IMR-90 (cell line): Measurements from ENCODE around the gene NFASC. TPM values are rescaled to one million over a fixed set of nuclear protein-coding genes. Genes with fewer than 3 reads are reported as not detected.

Experiments
- ATAC-seq: fragments of 200-7000 bp; cut with Tn5 transposase; 2 replicates; pipeline ENCODE4 v1.9.1; 2020; ENCODE audit warnings: low read depth, mild to moderate bottlenecking, moderate library complexity
- BruUV-seq: library from RNA; stranded (reverse); fragments of 400-500 nt; replicated peaks from 2 replicates; lab custom pipeline; 2021; lab: Mats Ljungman, UMichigan
- CTCF ChIA-PET: fragments of 300-600 bp; formaldehyde crosslinking; extraction: SDS; loops from one replicate; lab custom pipeline; 2021; ENCODE audit warnings: antibody characterized with exemption; lab: Yijun Ruan, JAX
- POLR2A ChIA-PET: fragments of 300-600 bp; sonication (Branson Sonifier 250); formaldehyde crosslinking; loops from one replicate; lab custom pipeline; 2022; ENCODE audit warnings: antibody characterized with exemption; ENCODE audit not compliant: unreplicated experiment; lab: Charles Lee
- DNase-seq: peaks from one replicate; pipeline ENCODE4 v3.0.0; 2013
- H2AFZ ChIP-seq: replicated peaks from 2 replicates; pipeline ENCODE3; 2013; ENCODE audit warnings: low read length, mild to moderate bottlenecking; ENCODE audit not compliant: poor library complexity
- H2AK5ac ChIP-seq: 2 replicates; pipeline ENCODE4 v1.6.1; 2013; ENCODE audit warnings: low read depth, low read length, inconsistent platforms
- H2AK9ac ChIP-seq: replicated peaks from 2 replicates; pipeline ENCODE3; 2013; ENCODE audit warnings: mild to moderate bottlenecking, low read depth, low read length, moderate library complexity; ENCODE audit not compliant: poor library complexity
- H2BK120ac ChIP-seq: 2 replicates; pipeline ENCODE4 v1.6.1; 2013; ENCODE audit warnings: low read depth, low read length, inconsistent platforms
- H2BK15ac ChIP-seq: 3 replicates; pipeline ENCODE4 v1.6.1; 2013; ENCODE audit warnings: low read depth, low read length, inconsistent platforms
- H2BK20ac ChIP-seq: 2 replicates; pipeline ENCODE4 v1.6.1; 2013; ENCODE audit warnings: low read depth, mild to moderate bottlenecking, inconsistent platforms, low read length, moderate library complexity
- H2BK5ac ChIP-seq: 2 replicates; pipeline ENCODE4 v1.6.1; 2013; ENCODE audit warnings: mild to moderate bottlenecking, low read depth, low read length, inconsistent platforms; ENCODE audit not compliant: poor library complexity, severe bottlenecking
- H3K14ac ChIP-seq: replicated peaks from 2 replicates; pipeline ENCODE4 v1.6.1; 2013; ENCODE audit warnings: low read depth, low read length, inconsistent platforms
- H3K18ac ChIP-seq: 2 replicates; pipeline ENCODE4 v1.6.1; 2013; ENCODE audit warnings: low read depth, low read length, control low read depth
- H3K23ac ChIP-seq: 2 replicates; pipeline ENCODE4 v1.6.1; 2013; ENCODE audit warnings: low read depth, low read length, inconsistent platforms
- H3K27ac ChIP-seq: 2 replicates; pipeline ENCODE4 v1.5.1; 2013; ENCODE audit warnings: mild to moderate bottlenecking, control low read depth, low read length; ENCODE audit not compliant: insufficient read depth
- H3K27me3 ChIP-seq: 2 replicates; pipeline ENCODE4 v1.6.1; 2013; ENCODE audit warnings: low read length; ENCODE audit not compliant: control insufficient read depth, insufficient read depth
- H3K36me3 ChIP-seq: 2 replicates; pipeline ENCODE4 v1.6.1; 2013; ENCODE audit warnings: low read length, mixed read lengths; ENCODE audit not compliant: control insufficient read depth, insufficient read depth
- H3K4ac ChIP-seq: 2 replicates; pipeline ENCODE4 v1.6.1; 2013; ENCODE audit warnings: low read depth, low read length, inconsistent platforms
- H3K4me1 ChIP-seq: 2 replicates; pipeline ENCODE4 v1.6.1; 2013; ENCODE audit warnings: low read length, mixed read lengths; ENCODE audit not compliant: control insufficient read depth, insufficient read depth
- H3K4me2 ChIP-seq: 2 replicates; pipeline ENCODE4 v1.6.1; 2013; ENCODE audit warnings: low read depth, mild to moderate bottlenecking, control low read depth, low read length, moderate library complexity
- H3K4me3 ChIP-seq: 2 replicates; pipeline ENCODE4 v1.5.1; 2013; ENCODE audit warnings: low read depth, mild to moderate bottlenecking, control low read depth, low read length, moderate library complexity; ENCODE audit not compliant: insufficient read depth
- H3K56ac ChIP-seq: 2 replicates; pipeline ENCODE4 v1.6.1; 2013; ENCODE audit warnings: low read length, inconsistent platforms; ENCODE audit not compliant: insufficient read depth; ENCODE audit errors: extremely low read depth
- H3K79me1 ChIP-seq, 2 experiments: 2 replicates each; pipeline ENCODE4 v1.6.1; 2013; ENCODE audit warnings: low read length in 2 of 2, inconsistent platforms in 1 of 2, low read depth in 1 of 2
- H3K9ac ChIP-seq: 2 replicates; pipeline ENCODE4 v1.6.1; 2013; ENCODE audit warnings: low read depth, low read length, control low read depth
- H3K9me1 ChIP-seq: 2 replicates; pipeline ENCODE4 v1.6.1; 2013; ENCODE audit warnings: low read length, inconsistent platforms; ENCODE audit not compliant: insufficient read depth
- H3K9me3 ChIP-seq: 2 replicates; pipeline ENCODE4 v1.6.1; 2013; ENCODE audit warnings: low read length; ENCODE audit not compliant: control insufficient read depth, insufficient read depth
- H4K20me1 ChIP-seq: 2 replicates; pipeline ENCODE4 v1.6.1; 2013; ENCODE audit warnings: low read length, inconsistent platforms; ENCODE audit not compliant: insufficient read depth
- H4K5ac ChIP-seq: 2 replicates; pipeline ENCODE4 v1.6.1; 2013; ENCODE audit warnings: mild to moderate bottlenecking, low read depth, low read length, control low read depth
- H4K8ac ChIP-seq, 2 experiments: 2 replicates each; pipeline ENCODE4 v1.6.1; 2013; ENCODE audit warnings: low read depth in 2 of 2, low read length in 2 of 2, control low read depth in 1 of 2, inconsistent platforms in 1 of 2
- H4K91ac ChIP-seq: 2 replicates; pipeline ENCODE4 v1.6.1; 2013; ENCODE audit warnings: low read depth, low read length, inconsistent platforms; ENCODE audit not compliant: insufficient read depth
- BHLHE40 ChIP-seq: fragments of 150-350 bp; IDR thresholded peaks from 2 replicates; pipeline ENCODE4 v1.6.1; 2016; ENCODE audit warnings: mild to moderate bottlenecking, low read depth, low read length
- CEBPB ChIP-seq: IDR thresholded peaks from 2 replicates; pipeline ENCODE4 v1.6.1; 2012; ENCODE audit warnings: low read depth, low read length, improper control_type of control experiment
- CHD1 ChIP-seq: IDR thresholded peaks from 2 replicates; pipeline ENCODE4 v1.6.1; 2012; ENCODE audit warnings: low read depth, low read length, improper control_type of control experiment
- CTCF ChIP-seq: conservative IDR thresholded peaks from 2 replicates; pipeline ENCODE4 v1.5.1; 2012; ENCODE audit warnings: mild to moderate bottlenecking, low read depth, low read length, improper control_type of control experiment
- FOS ChIP-seq: fragments of 150-350 bp; IDR thresholded peaks from 2 replicates; pipeline ENCODE4 v1.6.1; 2016; ENCODE audit warnings: low read depth, low read length
- MAFK ChIP-seq: IDR thresholded peaks from 2 replicates; pipeline ENCODE4 v1.6.1; 2012; ENCODE audit warnings: low read depth, low read length, improper control_type of control experiment
- MAZ ChIP-seq: IDR thresholded peaks from 2 replicates; pipeline ENCODE4 v1.6.1; 2012; ENCODE audit warnings: low read depth, mild to moderate bottlenecking, low read length, improper control_type of control experiment, moderate library complexity, borderline replicate concordance
- MXI1 ChIP-seq: IDR thresholded peaks from 2 replicates; pipeline ENCODE4 v1.6.1; 2012; ENCODE audit warnings: low read depth, mild to moderate bottlenecking, low read length, moderate library complexity, borderline replicate concordance
- NFE2L2 ChIP-seq: fragments of 150-350 bp; IDR thresholded peaks from 2 replicates; pipeline ENCODE4 v1.6.1; 2016; ENCODE audit warnings: low read depth, mild to moderate bottlenecking, low read length
- POLR2A ChIP-seq: IDR thresholded peaks from 2 replicates; pipeline ENCODE4 v1.6.1; 2012; ENCODE audit warnings: mild to moderate bottlenecking, low read depth, low read length
- RAD21 ChIP-seq: IDR thresholded peaks from 2 replicates; pipeline ENCODE4 v1.6.1; 2012; ENCODE audit warnings: low read length, improper control_type of control experiment
- RFX5 ChIP-seq: IDR thresholded peaks from 2 replicates; pipeline ENCODE4 v1.8.0; 2012; ENCODE audit warnings: low read depth, mild to moderate bottlenecking, low read length, moderate library complexity
- SMC3 ChIP-seq: fragments of 150-350 bp; IDR thresholded peaks from 2 replicates; pipeline ENCODE4 v1.6.1; 2016; ENCODE audit warnings: low read depth, mild to moderate bottlenecking, antibody characterized with exemption, low read length, moderate library complexity
- WGBS, 2 experiments: methylation state at CpG; one replicate each; pipeline versions ENCODE4 v1.1.5 to v1.1.7; 2013; ENCODE audit warnings: missing lambda C conversion rate in 2 of 2; ENCODE audit not compliant: insufficient read length in 1 of 2; ENCODE audit errors: extremely low coverage in 2 of 2; 5-methylcytosine and 5-hydroxymethylcytosine counted together
- dilution Hi-C: fragments of 300-500 bp; cut with HindIII; formaldehyde crosslinking; loops from one replicate; pipeline ENCODE4 v1.14.3; 2018; ENCODE audit warnings: low sequenced_read_pairs; ENCODE audit not compliant: unreplicated experiment
- in situ Hi-C: fragments of 300-500 bp; cut with MboI; formaldehyde crosslinking; loops from 3 replicates; pipeline ENCODE4 v1.14.3; 2019; ENCODE audit warnings: low sequenced_read_pairs, inconsistent platforms, mixed read lengths
- intact Hi-C: fragments of 100-400 bp; cut with micrococcal nuclease; formaldehyde crosslinking; loops from 2 replicates; pipeline ENCODE4 v1.10.0; 2022
- polyA plus RNA-seq, 3 experiments: library from polyadenylated mRNA; depleted of rRNA; stranded (reverse); fragments of >200 nt; gene quantifications; 2 replicates each; pipeline ENCODE4 v1.2.3, GENCODE V29; 2012; ENCODE audit warnings: low replicate concordance in 1 of 3
- total RNA-seq: library from RNA; depleted of rRNA; stranded (reverse); fragments of >200 nt; gene quantifications from 2 replicates; pipeline ENCODE4 v1.2.3, GENCODE V29; 2012
- TF ChIP-seq, protein P1 (sequence below): fragments of 150-350 bp; IDR thresholded peaks from 2 replicates; pipeline ENCODE4 v1.6.1; 2016; ENCODE audit warnings: low read depth, mild to moderate bottlenecking, low read length, moderate library complexity, borderline replicate concordance
- TF ChIP-seq, protein P2 (sequence below): fragments of 150-350 bp; IDR thresholded peaks from 2 replicates; pipeline ENCODE4 v1.6.1; 2017; ENCODE audit warnings: mild to moderate bottlenecking, antibody characterized with exemption, low read length, low read depth

The NFASC gene
- total and polyA plus RNA-seq, 2 of the 4 experiments (the other 2 are of a cell fraction), result 0.18 to 0.79 TPM

GRCh38 chr1:205003358-205004131 lies 132.9 kb downstream of the NFASC start:
- Histone ChIP-seq H3K9ac (no peak overlapping the region), H3K79me1 (no peaks in the 10 kb centered on the region), H2AK9ac (no peak overlapping the region), H3K4me2 (no peak overlapping the region), H4K91ac (no peak overlapping the region), H4K8ac (no peak overlapping the region), H2BK15ac (no peak overlapping the region), H4K5ac (no peak overlapping the region), H3K4ac (no peak overlapping the region), H3K14ac (no peak overlapping the region), H3K9me3 (no peaks in the 10 kb centered on the region), H2BK120ac (no peak overlapping the region), H3K36me3 (no peaks in the 10 kb centered on the region), H3K56ac (no peak overlapping the region), H3K4me1 (no peaks in the 10 kb centered on the region), H3K4me3 (no peak overlapping the region), H4K20me1 (no peaks in the 10 kb centered on the region), H3K23ac (no peak overlapping the region), H2BK20ac (no peak overlapping the region), H3K18ac (no peak overlapping the region), H2AK5ac (no peak overlapping the region), H2AFZ (no peak overlapping the region), H2BK5ac (no peak overlapping the region), H3K27me3 (peaks cover 50% of the 10 kb centered on the region), H3K27ac (no peak overlapping the region), H3K9me1 (no peaks in the 10 kb centered on the region)
- in situ Hi-C loops, result no loop called here
- no TSS peak for BruUV-seq
- CTCF ChIA-PET, result interaction anchor here (0.6 to 1.5 kb wide), 3 partner anchors 58 to 1520 kb away, joined by 3 read pairs; no protein-coding TSS in a partner anchor
- DNase-seq, result no peak
- ATAC-seq, result no peak
- intact Hi-C loops, result no loop called here
- POLR2A ChIA-PET, result no interaction called here
- dilution Hi-C loops, result no loop called here
- 30% methylated on average over 2 of the region's 10 CpGs; no CpG with 5 or more reads in 1 of the 2 experiments for WGBS, 2 experiments
- TF ChIP-seq CEBPB (no peak), BHLHE40 (no peak), CHD1 (no peak), MAZ (no peak), NFE2L2 (no peak), SMC3 (no peak), RAD21 (no peak), CTCF (no peak), MAFK (no peak), RFX5 (no peak), FOS (no peak), MXI1 (no peak), POLR2A (no peak)
- TF ChIP-seq, protein P1, sequence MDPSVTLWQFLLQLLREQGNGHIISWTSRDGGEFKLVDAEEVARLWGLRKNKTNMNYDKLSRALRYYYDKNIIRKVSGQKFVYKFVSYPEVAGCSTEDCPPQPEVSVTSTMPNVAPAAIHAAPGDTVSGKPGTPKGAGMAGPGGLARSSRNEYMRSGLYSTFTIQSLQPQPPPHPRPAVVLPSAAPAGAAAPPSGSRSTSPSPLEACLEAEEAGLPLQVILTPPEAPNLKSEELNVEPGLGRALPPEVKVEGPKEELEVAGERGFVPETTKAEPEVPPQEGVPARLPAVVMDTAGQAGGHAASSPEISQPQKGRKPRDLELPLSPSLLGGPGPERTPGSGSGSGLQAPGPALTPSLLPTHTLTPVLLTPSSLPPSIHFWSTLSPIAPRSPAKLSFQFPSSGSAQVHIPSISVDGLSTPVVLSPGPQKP, result no peak
- TF ChIP-seq, protein P2, sequence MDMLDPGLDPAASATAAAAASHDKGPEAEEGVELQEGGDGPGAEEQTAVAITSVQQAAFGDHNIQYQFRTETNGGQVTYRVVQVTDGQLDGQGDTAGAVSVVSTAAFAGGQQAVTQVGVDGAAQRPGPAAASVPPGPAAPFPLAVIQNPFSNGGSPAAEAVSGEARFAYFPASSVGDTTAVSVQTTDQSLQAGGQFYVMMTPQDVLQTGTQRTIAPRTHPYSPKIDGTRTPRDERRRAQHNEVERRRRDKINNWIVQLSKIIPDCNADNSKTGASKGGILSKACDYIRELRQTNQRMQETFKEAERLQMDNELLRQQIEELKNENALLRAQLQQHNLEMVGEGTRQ, result no peak
